HG03064 (cell line): ENCODE results near the gene METTL22.

ENCODE experiments used
- ATAC-seq: cut with Tn5 transposase; IDR thresholded peaks from one replicate; pipeline ENCODE4 v1.9.1; 2021; ENCODE audit warnings: low read depth; ENCODE audit not compliant: unreplicated experiment

The METTL22 gene

GRCh38 chr16:8686031-8686621 lies 64.6 kb downstream of the METTL22 start:
- ATAC-seq = no peak

DNA sequence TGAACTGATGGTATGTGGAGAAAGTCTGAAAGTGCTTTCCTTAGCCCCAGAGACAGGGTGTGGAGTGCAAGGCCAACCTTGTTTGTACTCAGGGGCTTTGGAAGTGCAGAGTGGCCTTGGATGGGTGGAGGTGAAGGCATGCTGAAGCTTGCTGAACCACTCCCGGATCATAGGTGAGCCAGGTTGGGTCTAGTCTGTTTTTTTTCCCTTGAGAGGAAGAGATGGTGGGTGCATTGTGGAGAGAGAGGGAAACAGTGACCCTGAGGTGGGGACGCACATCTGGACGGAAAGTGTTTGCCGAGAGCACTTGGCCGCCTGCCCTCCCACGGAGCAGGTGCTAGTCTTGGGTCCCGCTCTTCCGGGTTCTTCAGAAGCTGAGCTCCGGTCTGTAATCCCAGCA lies 65.4 kb downstream of the METTL22 start:
- no peak for ATAC-seq

DNA sequence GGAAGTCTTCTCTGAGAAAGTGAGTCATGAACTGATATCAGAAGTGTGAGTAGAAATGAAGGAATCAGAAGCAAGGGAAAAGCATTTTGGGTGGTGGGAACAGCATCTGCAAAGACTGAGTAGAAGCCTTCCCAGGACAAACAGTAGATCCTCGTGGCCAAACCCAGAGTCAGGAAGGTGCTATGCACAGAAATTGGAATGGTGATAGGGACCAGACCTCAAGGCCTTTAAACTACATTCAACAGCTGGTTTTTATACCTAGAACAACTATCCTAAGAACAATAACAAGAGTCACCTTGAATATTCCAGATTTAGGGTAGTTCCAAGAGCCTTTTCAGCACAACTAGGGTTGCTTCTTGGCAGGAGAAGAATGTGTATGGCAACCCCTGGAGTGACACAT lies 68.2 kb downstream of the METTL22 start:
- ATAC-seq = no peak

DNA sequence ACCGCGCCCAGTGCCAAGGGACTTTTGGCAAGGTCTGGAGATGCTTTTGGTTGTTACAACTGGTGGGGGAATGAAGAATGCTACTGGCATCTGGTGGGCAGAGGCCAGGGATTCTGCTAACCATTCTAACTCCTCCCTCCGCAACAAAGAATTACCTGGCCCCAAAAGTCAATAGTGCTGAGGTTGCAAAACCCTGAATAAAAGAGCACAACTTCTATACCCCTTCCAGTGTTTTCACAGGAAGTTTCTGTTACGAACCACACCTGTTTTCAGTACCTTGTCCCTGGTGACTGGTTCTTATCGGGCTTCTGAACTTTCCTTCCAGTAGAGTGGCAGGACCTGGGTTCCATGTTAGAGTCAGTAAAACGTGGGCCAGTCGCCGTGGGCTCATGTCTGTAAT lies 70.2 kb downstream of the METTL22 start:
- no peak for ATAC-seq

GRCh38 chr16:8694795-8695728 lies 73.6 kb downstream of the METTL22 start:
- ATAC-seq = no peak

DNA sequence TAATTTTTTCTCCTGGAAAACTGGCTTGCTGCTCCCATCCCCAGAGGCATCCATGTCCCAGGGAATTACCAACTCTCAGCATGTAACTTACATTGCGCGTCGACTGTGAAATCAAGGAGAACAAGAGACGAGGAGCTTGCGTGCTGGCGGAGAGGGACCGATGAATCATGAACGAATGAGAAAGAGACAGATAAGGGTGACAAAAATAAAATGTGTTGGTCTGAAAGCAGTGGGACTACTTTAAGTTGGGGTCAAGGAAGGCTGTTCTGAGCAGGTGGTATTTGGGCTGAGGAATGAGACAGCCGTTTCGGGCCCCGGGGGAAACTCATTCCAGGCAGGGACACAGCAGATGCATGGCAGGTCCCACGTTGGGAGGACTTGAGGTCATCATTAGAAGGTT lies 75.4 kb downstream of the METTL22 start:
- no peak for ATAC-seq

DNA sequence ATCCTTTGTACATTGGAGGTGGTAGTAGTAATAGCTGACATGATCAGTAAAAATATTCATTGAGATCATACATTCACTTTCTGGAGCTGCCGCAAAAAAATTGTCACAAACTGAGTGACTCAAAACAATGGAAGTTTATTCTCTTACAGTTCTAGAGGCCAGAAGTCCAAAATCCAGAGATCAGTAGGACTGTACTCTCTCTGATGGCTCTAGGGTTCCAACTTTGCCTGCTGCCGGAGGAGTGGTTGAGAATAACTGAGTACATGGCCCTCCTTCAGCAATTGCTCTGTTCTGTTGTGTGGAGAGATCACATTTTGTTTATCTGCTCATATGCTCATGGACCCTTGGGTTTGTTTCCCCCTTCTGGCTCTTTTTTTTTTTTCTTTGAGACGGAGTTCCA lies 76.5 kb downstream of the METTL22 start:
- ATAC-seq = no peak
